Measurements from ENCODE around the gene CPSF4.

- TF ChIP-seq CTCF (IDR thresholded peaks at IDR 0.05) (no peak), POLR2A (IDR thresholded peaks at IDR 0.05) (no peak)
Measured at GRCh38 chr7:99429756-99430155, 9.0 kb upstream of the CPSF4 start.
